ENCODE data around the gene PCDHB13.

DNA sequence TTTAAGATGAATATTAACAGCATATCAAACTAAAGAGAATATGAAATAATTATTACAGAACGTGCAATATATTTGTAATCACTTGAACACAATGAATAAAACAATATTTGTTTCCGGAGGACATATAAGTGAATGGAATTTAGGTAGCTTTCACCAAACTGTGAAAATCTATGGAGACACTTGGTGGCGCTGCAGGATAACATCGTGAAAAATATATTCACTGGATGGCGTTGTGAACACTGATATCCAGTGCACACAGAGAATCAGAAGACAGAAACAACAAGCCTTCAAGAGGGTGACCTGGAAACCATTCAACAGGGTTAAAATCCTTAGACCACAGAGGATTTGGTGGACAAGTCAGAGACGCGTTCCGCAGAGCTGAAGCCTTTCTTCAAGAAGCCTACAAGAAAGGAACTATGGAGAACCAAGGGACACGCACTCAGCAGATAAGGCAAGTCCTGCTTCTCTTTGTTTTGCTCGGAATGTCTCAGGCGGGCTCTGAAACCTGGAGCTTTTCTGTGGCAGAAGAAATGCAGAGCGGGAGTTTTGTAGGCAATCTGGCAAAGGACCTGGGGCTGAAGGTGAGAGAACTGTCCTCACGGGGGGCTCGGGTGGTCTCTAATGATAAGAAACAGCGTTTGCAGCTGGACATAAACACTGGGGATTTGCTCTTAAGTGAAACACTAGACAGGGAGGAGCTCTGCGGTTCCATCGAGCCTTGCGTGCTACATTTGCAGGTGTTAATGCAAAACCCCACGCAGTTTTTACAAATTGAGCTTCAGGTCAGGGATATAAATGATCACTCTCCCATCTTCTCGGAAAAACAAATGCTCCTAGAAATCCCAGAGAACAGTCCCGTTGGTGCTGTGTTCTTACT lies 14.1 kb upstream of the PCDHB13 start, which contains the start of gene PCDHB11:
- TF ChIP-seq POLR2AphosphoS5 (IDR thresholded peaks at IDR 0.05; ENCODE audit: borderline replicate concordance, low read depth, low read length) (peak; percentile 45; the same call in 1 of the 2 replicates), EZH2 (IDR thresholded peaks at IDR 0.05) (no peak), FOXP2 (optimal IDR thresholded peaks at IDR 0.05; ENCODE audit: control extremely low read depth, extremely low read length, insufficient read depth) (no peak)
